Uterus (tissue), 2 donors: ENCODE results near the gene CAMSAP2.

Experiments
- CTCF ChIP-seq, 4 experiments: fragments of 200-600 bp in 2 of 4; fragments of 450-650 bp in 2 of 4; sonication (generic) in 2 of 4; IDR thresholded peaks; one replicate each; pipeline ENCODE4 v1.5.1; 2016 to 2019; ENCODE audit warnings: antibody characterized with exemption in 4 of 4, mild to moderate bottlenecking in 2 of 4, moderate library complexity in 1 of 4
- POLR2A ChIP-seq, 2 donors: fragments of 450-650 bp; IDR thresholded peaks; one replicate each; pipeline ENCODE4 v1.6.1; 2016; ENCODE audit warnings: antibody characterized with exemption in 2 of 2, mild to moderate bottlenecking in 1 of 2, moderate library complexity in 1 of 2

- TF ChIP-seq CTCF (IDR thresholded peaks at IDR 0.05) (no peak), POLR2A (IDR thresholded peaks at IDR 0.05) (no peak)
Observed at GRCh38 chr1:200899954-200900867, 161.5 kb downstream of the CAMSAP2 start.
